H9 (cell line): Measurements from ENCODE around the gene COL4A1. TPM values are rescaled to one million over a fixed set of nuclear protein-coding genes. Genes with fewer than 3 reads are reported as not detected.

Source experiments
- DNase-seq: peaks from one replicate; pipeline ENCODE4 v3.0.0-alpha.2; 2017
- H2AFZ ChIP-seq: one replicate; pipeline ENCODE4 v1.6.1; 2013; ENCODE audit warnings: mild to moderate bottlenecking, low read length, control low read depth, moderate library complexity
- H2AK5ac ChIP-seq: 2 replicates; pipeline ENCODE4 v1.6.1; 2013; ENCODE audit warnings: low read length, control low read depth, mixed read lengths; ENCODE audit not compliant: insufficient read length
- H2BK120ac ChIP-seq: one replicate; pipeline ENCODE4 v1.6.1; 2013; ENCODE audit warnings: low read depth, mild to moderate bottlenecking, low read length, control low read depth, inconsistent platforms; ENCODE audit not compliant: poor library complexity, severe bottlenecking
- H2BK12ac ChIP-seq: 2 replicates; pipeline ENCODE4 v1.6.1; 2013; ENCODE audit warnings: low read length, control low read depth, mixed read lengths, low read depth; ENCODE audit not compliant: insufficient read length
- H2BK15ac ChIP-seq: 2 replicates; pipeline ENCODE4 v1.6.1; 2013; ENCODE audit warnings: low read depth, low read length, control low read depth
- H2BK20ac ChIP-seq: one replicate; pipeline ENCODE4 v1.6.1; 2013; ENCODE audit warnings: low read depth, mild to moderate bottlenecking, low read length, control low read depth, inconsistent platforms; ENCODE audit not compliant: poor library complexity, severe bottlenecking
- H2BK5ac ChIP-seq: 2 replicates; pipeline ENCODE4 v1.6.1; 2013; ENCODE audit warnings: low read length, control low read depth, mixed read lengths; ENCODE audit not compliant: insufficient read length
- H3K14ac ChIP-seq: 2 replicates; pipeline ENCODE4 v1.6.1; 2013; ENCODE audit warnings: low read length, control low read depth; ENCODE audit not compliant: insufficient read depth
- H3K18ac ChIP-seq: 2 replicates; pipeline ENCODE4 v1.6.1; 2013; ENCODE audit warnings: low read depth, mild to moderate bottlenecking, mixed read lengths, low read length, control low read depth; ENCODE audit not compliant: insufficient read length
- H3K23ac ChIP-seq: 2 replicates; pipeline ENCODE4 v1.6.1; 2013; ENCODE audit warnings: low read length, control low read depth, mixed read lengths, low read depth; ENCODE audit not compliant: insufficient read length
- H3K23me2 ChIP-seq: 2 replicates; pipeline ENCODE4 v1.6.1; 2013; ENCODE audit warnings: low read depth, mild to moderate bottlenecking, mixed read lengths, low read length, control low read depth; ENCODE audit not compliant: insufficient read length, poor library complexity, severe bottlenecking
- H3K27ac ChIP-seq: 2 replicates; pipeline ENCODE4 v1.5.1; 2013; ENCODE audit warnings: low read length, control low read depth, mixed read lengths, low read depth; ENCODE audit not compliant: insufficient read length
- H3K27me3 ChIP-seq: 2 replicates; pipeline ENCODE4 v1.6.1; 2013; ENCODE audit warnings: low read length, control low read depth, inconsistent platforms; ENCODE audit not compliant: insufficient read depth
- H3K4ac ChIP-seq: 2 replicates; pipeline ENCODE4 v1.6.1; 2013; ENCODE audit warnings: low read depth, mild to moderate bottlenecking, control low read depth, inconsistent platforms, low read length, moderate library complexity
- H3K4me1 ChIP-seq: 2 replicates; pipeline ENCODE4 v1.6.1; 2013; ENCODE audit warnings: low read length, control low read depth, inconsistent platforms; ENCODE audit not compliant: insufficient read depth
- H3K4me2 ChIP-seq: 2 replicates; pipeline ENCODE4 v1.6.1; 2013; ENCODE audit warnings: low read length, control low read depth, mixed read lengths; ENCODE audit not compliant: insufficient read length, insufficient read depth
- H3K56ac ChIP-seq: 2 replicates; pipeline ENCODE4 v1.6.1; 2013; ENCODE audit warnings: low read depth, mild to moderate bottlenecking, mixed read lengths, low read length, control low read depth; ENCODE audit not compliant: insufficient read length
- H3K79me1 ChIP-seq: 2 replicates; pipeline ENCODE4 v1.6.1; 2013; ENCODE audit warnings: low read depth, mild to moderate bottlenecking, moderate library complexity, low read length, control low read depth, inconsistent platforms; ENCODE audit not compliant: insufficient read depth, poor library complexity, severe bottlenecking
- H3K79me2 ChIP-seq: 2 replicates; pipeline ENCODE4 v1.6.1; 2013; ENCODE audit warnings: low read length, control low read depth, inconsistent platforms; ENCODE audit not compliant: insufficient read depth
- H3K9ac ChIP-seq: 2 replicates; pipeline ENCODE4 v1.6.1; 2013; ENCODE audit warnings: low read length, control low read depth, mixed read lengths; ENCODE audit not compliant: insufficient read length; ENCODE audit errors: extremely low read depth
- H3K9me3 ChIP-seq: one replicate; pipeline ENCODE4 v1.6.1; 2013; ENCODE audit warnings: low read depth, low read length, inconsistent platforms; ENCODE audit not compliant: control insufficient read depth
- H3T11ph ChIP-seq: one replicate; pipeline ENCODE4 v1.6.1; 2013; ENCODE audit warnings: mild to moderate bottlenecking, low read length, control low read depth, inconsistent platforms
- H4K20me1 ChIP-seq: one replicate; pipeline ENCODE4 v1.6.1; 2013; ENCODE audit not compliant: control insufficient read depth, insufficient read length, insufficient read depth
- H4K5ac ChIP-seq: 2 replicates; pipeline ENCODE4 v1.6.1; 2013; ENCODE audit warnings: low read depth, mild to moderate bottlenecking, mixed read lengths, low read length, control low read depth; ENCODE audit not compliant: insufficient read length
- H4K8ac ChIP-seq: replicated peaks from 2 replicates; pipeline ENCODE4 v1.6.1; 2013; ENCODE audit warnings: low read length, control low read depth, mixed read lengths, low read depth; ENCODE audit not compliant: insufficient read length
- H4K91ac ChIP-seq: 2 replicates; pipeline ENCODE4 v1.6.1; 2013; ENCODE audit warnings: low read depth, mild to moderate bottlenecking, moderate library complexity, mixed read lengths, low read length, control low read depth; ENCODE audit not compliant: insufficient read length
- H3K27ac Mint-ChIP-seq, 3 experiments: 2 replicates in 2 of 3; 3 replicates in 1 of 3; pipeline ENCODE4 v1.8.0; 2020 to 2021; ENCODE audit warnings: mixed read lengths in 3 of 3, mild to moderate bottlenecking in 1 of 3, moderate library complexity in 1 of 3
- H3K27me3 Mint-ChIP-seq: 2 replicates; pipeline ENCODE4 v1.8.0; 2021; ENCODE audit warnings: low read depth, mild to moderate bottlenecking, moderate library complexity, mixed read lengths
- H3K36me3 Mint-ChIP-seq, 3 experiments: 2 replicates in 2 of 3; 3 replicates in 1 of 3; pipeline ENCODE4 v1.8.0; 2020 to 2021; ENCODE audit warnings: low read depth in 3 of 3, mixed read lengths in 3 of 3; ENCODE audit not compliant: insufficient read depth in 1 of 3
- H3K4me1 Mint-ChIP-seq, 2 experiments: 2 replicates each; pipeline ENCODE4 v1.8.0; 2020; ENCODE audit warnings: mixed read lengths in 2 of 2
- H3K4me3 Mint-ChIP-seq, 2 experiments: 2 replicates in 1 of 2; 3 replicates in 1 of 2; pipeline ENCODE4 v1.8.0; 2020 to 2021; ENCODE audit warnings: mild to moderate bottlenecking in 2 of 2, mixed read lengths in 2 of 2, moderate library complexity in 1 of 2
- H3K9me3 Mint-ChIP-seq, 2 experiments: 2 replicates in 1 of 2; 3 replicates in 1 of 2; pipeline ENCODE4 v1.8.0; 2020; ENCODE audit warnings: mild to moderate bottlenecking in 2 of 2, mixed read lengths in 2 of 2, moderate library complexity in 1 of 2
- WGBS: extraction: QIAGEN DNeasy Blood & Tissue Kit; methylation state at CpG from one replicate; pipeline ENCODE4 v1.1.7; 2013; ENCODE audit warnings: missing lambda C conversion rate, low lambda C conversion rate, mixed read lengths; ENCODE audit not compliant: insufficient read length; ENCODE audit errors: extremely low coverage; 5-methylcytosine and 5-hydroxymethylcytosine counted together
- total RNA-seq: library from RNA; stranded (reverse); gene quantifications from 2 replicates; pipeline ENCODE4 v1.2.1, GENCODE V29; 2021
- TF ChIP-seq, protein P1 (sequence below): fragments of 200-600 bp; sonication (generic); conservative IDR thresholded peaks from 3 replicates; pipeline ENCODE4 v1.8.0; 2021; ENCODE audit warnings: antibody characterized with exemption, mild to moderate bottlenecking

COL4A1 gene
- total RNA-seq, 1 experiment from 2014 or later: 73.1 TPM

DNA sequence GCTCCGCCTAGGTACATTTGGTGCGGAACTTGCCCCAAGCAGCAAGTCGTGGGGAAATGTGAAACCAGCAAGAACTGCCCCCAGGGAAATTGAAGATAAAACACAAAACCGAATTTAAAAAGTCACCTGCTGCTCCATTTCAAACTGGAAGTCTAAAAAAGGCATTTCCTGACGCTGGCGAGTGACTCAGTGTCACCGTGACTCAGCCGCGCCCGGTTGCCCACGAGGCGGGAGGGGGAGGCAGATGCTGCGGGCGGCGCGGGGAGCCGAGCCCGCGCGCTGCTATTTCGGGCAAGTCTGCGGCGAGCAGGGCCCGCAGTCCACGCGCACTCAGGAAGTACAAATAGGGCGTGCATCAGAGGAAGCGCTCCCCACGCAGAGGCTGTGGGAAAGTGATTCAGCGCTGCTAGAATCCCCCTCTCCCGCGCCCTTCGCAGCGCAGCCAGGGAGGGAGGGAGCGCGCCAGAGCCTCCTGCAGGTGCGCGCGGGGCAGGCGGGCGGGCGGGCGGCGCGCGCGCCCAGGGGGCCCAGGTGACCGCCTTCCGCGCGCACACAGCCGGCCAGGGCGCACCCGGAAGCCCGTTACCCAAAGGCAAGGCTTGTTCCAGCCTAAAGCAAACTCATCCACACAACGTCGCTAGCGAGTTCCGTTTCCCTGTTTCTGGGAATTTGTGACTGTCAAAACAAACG, 168.8 kb downstream of the COL4A1 start:
- Histone ChIP-seq H2BK20ac (no peak overlapping the region), H3K79me2 (no peaks in the 10 kb centered on the region), H3K23ac (no peak overlapping the region), H3K9me3 (no peaks in the 10 kb centered on the region), H2BK15ac (no peak overlapping the region), H2BK12ac (no peak overlapping the region), H3K56ac (no peak overlapping the region), H4K91ac (no peak overlapping the region), H3K27me3 (no peaks in the 10 kb centered on the region; the same call in 1 of the 2 replicates), H3K4me2 (peak overlapping the region; percentile 65), H2AK5ac (no peak overlapping the region), H3K23me2 (peaks cover 11% of the 10 kb centered on the region), H3K9ac (peak overlapping the region; percentile 14), H2BK120ac (no peak overlapping the region), H3T11ph (no peak overlapping the region), H3K18ac (peak overlapping the region; percentile 19), H4K8ac (no peak overlapping the region), H2AFZ (no peak overlapping the region), H3K14ac (0 out of 2 replicates have a peak overlapping the region, but pooled peaks have one; percentile 7), H3K27ac (no peak overlapping the region), H4K5ac (no peak overlapping the region), H3K79me1 (no peaks in the 10 kb centered on the region), H3K4me1 (peaks cover 7% of the 10 kb centered on the region; the same call in 1 of the 2 replicates), H4K20me1 (no peaks in the 10 kb centered on the region), H3K4ac (no peak overlapping the region), H2BK5ac (no peak overlapping the region)
- peaks cover 42 to 46% of the 10 kb centered on the region in 2 experiments for H3K4me1 Mint-ChIP-seq
- peaks cover 32% of the 10 kb centered on the region for H3K27me3 Mint-ChIP-seq
- no CpG with 5 or more reads among the region's 60 CpGs for WGBS
- TF ChIP-seq, protein P1, sequence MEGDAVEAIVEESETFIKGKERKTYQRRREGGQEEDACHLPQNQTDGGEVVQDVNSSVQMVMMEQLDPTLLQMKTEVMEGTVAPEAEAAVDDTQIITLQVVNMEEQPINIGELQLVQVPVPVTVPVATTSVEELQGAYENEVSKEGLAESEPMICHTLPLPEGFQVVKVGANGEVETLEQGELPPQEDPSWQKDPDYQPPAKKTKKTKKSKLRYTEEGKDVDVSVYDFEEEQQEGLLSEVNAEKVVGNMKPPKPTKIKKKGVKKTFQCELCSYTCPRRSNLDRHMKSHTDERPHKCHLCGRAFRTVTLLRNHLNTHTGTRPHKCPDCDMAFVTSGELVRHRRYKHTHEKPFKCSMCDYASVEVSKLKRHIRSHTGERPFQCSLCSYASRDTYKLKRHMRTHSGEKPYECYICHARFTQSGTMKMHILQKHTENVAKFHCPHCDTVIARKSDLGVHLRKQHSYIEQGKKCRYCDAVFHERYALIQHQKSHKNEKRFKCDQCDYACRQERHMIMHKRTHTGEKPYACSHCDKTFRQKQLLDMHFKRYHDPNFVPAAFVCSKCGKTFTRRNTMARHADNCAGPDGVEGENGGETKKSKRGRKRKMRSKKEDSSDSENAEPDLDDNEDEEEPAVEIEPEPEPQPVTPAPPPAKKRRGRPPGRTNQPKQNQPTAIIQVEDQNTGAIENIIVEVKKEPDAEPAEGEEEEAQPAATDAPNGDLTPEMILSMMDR: peak; percentile 26; the same call in 1 of the 3 replicates
- no peak overlapping the region; a peak in 1 of 7 replicates for H3K27ac Mint-ChIP-seq
- no peaks in the 10 kb centered on the region for H3K36me3 Mint-ChIP-seq
- peak overlapping the region; percentile 74 to 88 for H3K4me3 Mint-ChIP-seq
- DNase-seq: peak; percentile 65
- H3K9me3 Mint-ChIP-seq: no peaks in the 10 kb centered on the region
